DLD1 (cell line): Measurements from ENCODE around the gene ASTN2.
"Not testable (repeated sequence)": the region's sequence is repeated elsewhere in the genome, so short reads cannot be mapped to it uniquely, and the experiment has no call there.

Source experiments
- in situ Hi-C: cut with HindIII; loops from 2 replicates; pipeline ENCODE4 v1.10.0; 2017; ENCODE audit warnings: low sequenced_read_pairs

The ASTN2 gene

GRCh38 chr9:116454539-116454938 is 960.3 kb downstream of the ASTN2 start:
- in situ Hi-C loops = not testable (repeated sequence)

GRCh38 chr9:116453785-116454184 is 961.1 kb downstream of the ASTN2 start:
- in situ Hi-C loops = no loop called here

- in situ Hi-C loops = no loop called here
These were observed 962.2 kb downstream of the ASTN2 start for GRCh38 chr9:116452634-116453033.

- in situ Hi-C loops = no loop called here
These were observed 962.6 kb downstream of the ASTN2 start for GRCh38 chr9:116452227-116452626.

GRCh38 chr9:116451500-116452115 is 963.2 kb downstream of the ASTN2 start:
- in situ Hi-C loops = no loop called here

GRCh38 chr9:116450378-116451139 is 964.3 kb downstream of the ASTN2 start:
- in situ Hi-C loops = no loop called here

- in situ Hi-C loops = no loop called here
These were observed 964.9 kb downstream of the ASTN2 start for GRCh38 chr9:116449949-116450348.

- in situ Hi-C loops = no loop called here
These were observed 966.4 kb downstream of the ASTN2 start for GRCh38 chr9:116448431-116448830.

- in situ Hi-C loops = no loop called here
These were observed 966.9 kb downstream of the ASTN2 start for GRCh38 chr9:116447934-116448333.

- in situ Hi-C loops = no loop called here
These were observed 972.3 kb downstream of the ASTN2 start for GRCh38 chr9:116442528-116442927.

- in situ Hi-C loops = no loop called here
These were observed 977.2 kb downstream of the ASTN2 start for GRCh38 chr9:116437411-116438370.

- in situ Hi-C loops = no loop called here
These were observed 978.7 kb downstream of the ASTN2 start for GRCh38 chr9:116436121-116436520.

GRCh38 chr9:116435706-116436105 is 979.2 kb downstream of the ASTN2 start:
- in situ Hi-C loops = no loop called here

- in situ Hi-C loops = no loop called here
These were observed 980.5 kb downstream of the ASTN2 start for GRCh38 chr9:116434314-116434713.

- in situ Hi-C loops = no loop called here
These were observed 982.8 kb downstream of the ASTN2 start for GRCh38 chr9:116432051-116432450.

GRCh38 chr9:116430849-116431248 is 984.0 kb downstream of the ASTN2 start:
- in situ Hi-C loops = no loop called here

- in situ Hi-C loops = no loop called here
These were observed 989.6 kb downstream of the ASTN2 start for GRCh38 chr9:116425244-116425643.

- in situ Hi-C loops = no loop called here
These were observed 991.7 kb downstream of the ASTN2 start for GRCh38 chr9:116423149-116423548.

GRCh38 chr9:116422119-116422979 is 992.5 kb downstream of the ASTN2 start:
- in situ Hi-C loops = no loop called here

GRCh38 chr9:116420993-116421538 is 993.8 kb downstream of the ASTN2 start:
- in situ Hi-C loops = no loop called here
